Renal cortex interstitium (tissue), 15 donors: Measurements from ENCODE around the gene RABEP1. TPM values are rescaled to one million over a fixed set of nuclear protein-coding genes. Genes with fewer than 3 reads are reported as not detected.
A peak's percentile ranks its signal among the peaks of the same experiment; 100 is the strongest.
"Not testable (repeated sequence)": the region's sequence is repeated elsewhere in the genome, so short reads cannot be mapped to it uniquely, and the experiment has no call there.

Experiments
- DNase-seq, 11 donors: peaks; one replicate each; pipeline ENCODE4 v3.0.0-alpha.2; 2013; ENCODE audit warnings: low read depth in 9 of 11, low spot score in 4 of 11; ENCODE audit errors: extremely low read depth in 1 of 11
- long read RNA-seq, 16 experiments: transcript quantifications; one replicate each; lab custom pipeline, GENCODE V29; 2026
- polyA plus RNA-seq, 3 donors: library from polyadenylated mRNA; unstranded; fragments of 120-200 nt; gene quantifications; one replicate each; pipeline ENCODE4 v1.2.1, GENCODE V29; 2013; ENCODE audit not compliant: insufficient read length in 3 of 3

RABEP1 gene
- 10 to 100 TPM; 58.2 to 60.6 (median 59.9) TPM for polyA plus RNA-seq
- long read RNA-seq, donor 1, full-length matches to known transcripts, result 2 of 49 reads
- long read RNA-seq, donor 1, partial matches to known transcripts, result 36 of 49 reads
- long read RNA-seq, donor 1, other reads (novel, unspliced or antisense), result 11 of 49 reads
- long read RNA-seq, donor 2, full-length matches to known transcripts, result 3 of 9 reads
- long read RNA-seq, donor 2, partial matches to known transcripts, result 6 of 9 reads
- long read RNA-seq, donor 2, other reads (novel, unspliced or antisense), result 0 of 9 reads
- long read RNA-seq, donor 3, full-length matches to known transcripts, result 6 of 37 reads
- long read RNA-seq, donor 3, partial matches to known transcripts, result 31 of 37 reads
- long read RNA-seq, donor 3, other reads (novel, unspliced or antisense), result 0 of 37 reads
- long read RNA-seq, donor 4, full-length matches to known transcripts, result 3 of 36 reads
- long read RNA-seq, donor 4, partial matches to known transcripts, result 19 of 36 reads
- long read RNA-seq, donor 4, other reads (novel, unspliced or antisense), result 14 of 36 reads
- long read RNA-seq, donor 5, result 0 reads
- long read RNA-seq, donor 6, full-length matches to known transcripts, result 2 of 21 reads
- long read RNA-seq, donor 6, partial matches to known transcripts, result 19 of 21 reads
- long read RNA-seq, donor 6, other reads (novel, unspliced or antisense), result 0 of 21 reads
- long read RNA-seq, donor 7, full-length matches to known transcripts, result 1 of 45 reads
- long read RNA-seq, donor 7, partial matches to known transcripts, result 44 of 45 reads
- long read RNA-seq, donor 7, other reads (novel, unspliced or antisense), result 0 of 45 reads
- long read RNA-seq, donor 8, result 0 reads
- long read RNA-seq, donor 9, full-length matches to known transcripts, result 4 of 4 reads
- long read RNA-seq, donor 9, partial matches to known transcripts, result 0 of 4 reads
- long read RNA-seq, donor 9, other reads (novel, unspliced or antisense), result 0 of 4 reads
- long read RNA-seq, donor 10, full-length matches to known transcripts, result 3 of 3 reads
- long read RNA-seq, donor 10, partial matches to known transcripts, result 0 of 3 reads
- long read RNA-seq, donor 10, other reads (novel, unspliced or antisense), result 0 of 3 reads
- long read RNA-seq, donor 11, full-length matches to known transcripts, result 6 of 6 reads
- long read RNA-seq, donor 11, partial matches to known transcripts, result 0 of 6 reads
- long read RNA-seq, donor 11, other reads (novel, unspliced or antisense), result 0 of 6 reads
- long read RNA-seq, donor 12, full-length matches to known transcripts, result 2 of 2 reads
- long read RNA-seq, donor 12, partial matches to known transcripts, result 0 of 2 reads
- long read RNA-seq, donor 12, other reads (novel, unspliced or antisense), result 0 of 2 reads
- long read RNA-seq, donor 13, result 0 reads
- long read RNA-seq, donor 14, full-length matches to known transcripts, result 3 of 60 reads
- long read RNA-seq, donor 14, partial matches to known transcripts, result 50 of 60 reads
- long read RNA-seq, donor 14, other reads (novel, unspliced or antisense), result 7 of 60 reads
- long read RNA-seq, donor 15, full-length matches to known transcripts, result 3 of 3 reads
- long read RNA-seq, donor 15, partial matches to known transcripts, result 0 of 3 reads
- long read RNA-seq, donor 15, other reads (novel, unspliced or antisense), result 0 of 3 reads
- long read RNA-seq, donor 16, full-length matches to known transcripts, result 10 of 163 reads
- long read RNA-seq, donor 16, partial matches to known transcripts, result 128 of 163 reads
- long read RNA-seq, donor 16, other reads (novel, unspliced or antisense), result 25 of 163 reads

- DNase-seq, result peak; percentile 66 to 91 (median 85)
Observed at GRCh38 chr17:5281814-5282641, at the start of gene RABEP1. RABEP1 (plus strand) TSS chr17:5282284; CDS start chr17:5282487, 203 bp downstream.

GRCh38 chr17:5233492-5233891 is 48.6 kb upstream of the RABEP1 start:
- not testable (repeated sequence) for DNase-seq

- DNase-seq, result no peak
Observed at GRCh38 chr17:5234645-5235576, 47.2 kb upstream of the RABEP1 start, which contains the start of gene SCIMP. SCIMP (minus strand) TSS chr17:5234860; CDS start chr17:5234755, 105 bp downstream.

- no peak for DNase-seq
Observed at GRCh38 chr17:5236938-5237540, 45.0 kb upstream of the RABEP1 start.

- peak in 5 of 11 donors; percentile 12 to 24 (median 17) for DNase-seq
Observed at GRCh38 chr17:5237541-5238016, 44.5 kb upstream of the RABEP1 start.

GRCh38 chr17:5238333-5238732 is 43.8 kb upstream of the RABEP1 start:
- DNase-seq, result no peak

GRCh38 chr17:5239769-5240168 is 42.3 kb upstream of the RABEP1 start:
- not testable (repeated sequence) for DNase-seq

- DNase-seq, result no peak
Observed at GRCh38 chr17:5241861-5242671, 40.0 kb upstream of the RABEP1 start.

GRCh38 chr17:5247621-5248020 is 34.5 kb upstream of the RABEP1 start:
- no peak for DNase-seq

GRCh38 chr17:5248821-5249479 is 33.1 kb upstream of the RABEP1 start:
- no peak for DNase-seq

- peak in 10 of 11 donors; percentile 33 to 72 (median 52) for DNase-seq
Observed at GRCh38 chr17:5249615-5250014, 32.5 kb upstream of the RABEP1 start.

GRCh38 chr17:5254414-5254813 is 27.7 kb upstream of the RABEP1 start:
- no peak for DNase-seq

- no peak for DNase-seq
Observed at GRCh38 chr17:5254903-5255521, 27.1 kb upstream of the RABEP1 start.

- no peak for DNase-seq
Observed at GRCh38 chr17:5257124-5257523, 25.0 kb upstream of the RABEP1 start.
